Transverse colon (tissue), 4 donors: ENCODE measurements around the gene SH2D2A. TPM values are rescaled to one million over a fixed set of nuclear protein-coding genes. Genes with fewer than 3 reads are reported as not detected.

Experiments
- DNase-seq: peaks from one replicate; pipeline ENCODE4 v3.0.0-alpha.2; 2019
- H3K27ac ChIP-seq, 4 donors: fragments of 200-600 bp; sonication (generic); 2 replicates each; pipeline ENCODE4 v1.5.1; 2016 to 2018; ENCODE audit warnings: inconsistent platforms in 4 of 4
- H3K27me3 ChIP-seq: fragments of 200-600 bp; sonication (generic); 2 replicates; pipeline ENCODE4 v1.5.1; 2017; ENCODE audit warnings: inconsistent platforms
- H3K36me3 ChIP-seq, 4 donors: fragments of 200-600 bp; sonication (generic); 2 replicates each; pipeline ENCODE4 v1.5.1; 2017 to 2019; ENCODE audit warnings: inconsistent platforms in 4 of 4
- H3K4me1 ChIP-seq, 4 donors: fragments of 200-600 bp; sonication (generic); 2 replicates each; pipeline ENCODE4 v1.5.1; 2017 to 2020; ENCODE audit warnings: inconsistent platforms in 4 of 4
- H3K4me3 ChIP-seq, 4 donors: fragments of 200-600 bp; sonication (generic); 1 replicate in 1 of 4; 2 replicates in 3 of 4; pipeline versions ENCODE4 v1.5.1 to v1.6.1; 2017 to 2019; ENCODE audit warnings: inconsistent platforms in 4 of 4
- H3K9me3 ChIP-seq, 2 donors: fragments of 200-600 bp; sonication (generic); 2 replicates each; pipeline ENCODE4 v1.5.1; 2017 to 2019; ENCODE audit warnings: inconsistent platforms in 2 of 2
- EP300 ChIP-seq: sonication (generic); formaldehyde crosslinking; IDR thresholded peaks from one replicate; pipeline ENCODE4 v1.6.1; 2017; ENCODE audit warnings: antibody characterized with exemption, low read depth
- POLR2A ChIP-seq: fragments of 450-650 bp; IDR thresholded peaks from one replicate; pipeline ENCODE4 v1.6.1; 2016; ENCODE audit warnings: antibody characterized with exemption, mild to moderate bottlenecking, moderate library complexity
- POLR2AphosphoS5 ChIP-seq, 3 donors: sonication (generic); formaldehyde crosslinking; IDR thresholded peaks; one replicate each; pipeline ENCODE4 v1.6.1; 2016; ENCODE audit warnings: antibody characterized with exemption in 3 of 3
- WGBS, 2 donors: methylation state at CpG; one replicate each; pipeline ENCODE4 v1.1.5; 2018; ENCODE audit warnings: low coverage in 1 of 2; 5-methylcytosine and 5-hydroxymethylcytosine counted together
- in situ Hi-C, 4 donors: fragments of 200-750 bp; cut with MboI; loops; one replicate each; pipeline versions ENCODE4 v1.15.0 to v1.15.1; 2017; ENCODE audit warnings: low sequenced_read_pairs in 3 of 4, low pct_ligation_motif_present in 1 of 4, low pct_unique_long_range_greater_than_20kb in 1 of 4
- intact Hi-C: fragments of 100-400 bp; cut with DNase I; formaldehyde crosslinking; loops from one replicate; pipeline ENCODE4 v1.15.1; 2023; ENCODE audit warnings: low total_unique reads
- total RNA-seq, 4 donors: library from RNA; depleted of rRNA; stranded (reverse); fragments of >200 nt; gene quantifications; one replicate each; pipeline ENCODE4 v1.1.0, GENCODE V29; 2016
- TF ChIP-seq, protein P1 (sequence below), 5 experiments: fragments of 200-600 bp in 3 of 5; fragments of 450-650 bp in 2 of 5; sonication (generic) in 3 of 5; IDR thresholded peaks; 1 replicate in 2 of 5; 2 replicates in 3 of 5; pipeline ENCODE4 v1.5.1; 2016 to 2017; ENCODE audit warnings: antibody characterized with exemption in 5 of 5, inconsistent platforms in 3 of 5, mild to moderate bottlenecking in 2 of 5, moderate library complexity in 1 of 5

Gene SH2D2A
- 1 to 10 TPM in 3 of 4 donors, not detected in 1; 1.9 to 5.9 (median 3.4) TPM for total RNA-seq

DNA sequence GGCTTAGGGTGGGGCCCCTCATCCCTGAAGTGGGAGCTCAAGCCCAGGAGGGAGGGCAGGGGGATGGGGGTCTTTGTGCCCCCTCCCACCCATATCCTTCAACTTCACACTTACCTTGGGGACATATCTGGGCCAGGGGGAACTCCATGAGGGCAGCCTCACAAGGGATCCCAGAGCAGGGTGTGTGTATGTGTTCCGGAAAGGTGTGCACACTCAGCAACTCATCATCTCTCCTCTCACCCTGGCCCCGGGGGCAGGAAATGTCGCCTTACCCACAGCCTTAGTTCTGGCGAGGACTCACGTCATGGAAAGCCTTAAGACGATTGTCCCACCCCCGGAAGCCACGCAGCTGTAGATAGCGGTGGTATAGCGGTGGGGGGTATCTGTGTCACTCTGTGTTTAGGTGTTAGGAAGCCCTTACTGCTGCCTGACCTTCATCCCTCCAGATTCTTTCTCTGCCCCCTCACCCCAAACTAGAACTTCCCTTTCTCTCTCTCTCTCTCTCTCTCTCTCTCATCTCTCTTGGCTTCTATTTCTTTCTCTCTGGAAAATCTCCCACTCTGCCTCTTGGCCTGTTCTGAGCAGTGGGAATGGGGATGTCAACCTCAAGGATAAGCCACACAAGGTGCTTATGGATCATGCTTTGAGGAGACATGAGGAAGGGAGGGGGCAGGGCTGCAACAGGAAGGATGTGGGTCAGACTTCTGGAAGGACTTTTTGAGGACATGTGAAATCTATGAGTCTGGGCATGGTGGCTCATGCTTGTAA, at the start of gene SH2D2A:
TSS of gene SH2D2A (minus strand) at position 288 of the 768 bp plus-strand sequence. CDS start at position 148, 140 bp downstream.
- Histone ChIP-seq H3K27me3 (no peaks in the 10 kb centered on the region), H3K4me1 (peaks cover 6 to 22% (median 13%) of the 10 kb centered on the region in 4 donors), H3K9me3 (no peaks in the 10 kb centered on the region), H3K36me3 (no peaks in the 10 kb centered on the region), H3K27ac (peak within 1 kb of the TSS; percentile 64 to 79 (median 76)), H3K4me3 (peak within 1 kb of the TSS in 2 of 4 donors; percentile 6 to 33)
- in situ Hi-C loops (no loop called here), intact Hi-C loops (no loop called here)
- 53 to 60% methylated on average over 7 to 10 of the region's 10 CpGs for WGBS, 2 donors
- DNase-seq = peak; percentile 72
- no peak for TF ChIP-seq EP300
- TF ChIP-seq POLR2AphosphoS5 (IDR thresholded peaks at IDR 0.05) = peak; percentile 32 to 78 (median 76)
- peak; percentile 70 for TF ChIP-seq POLR2A

DNA sequence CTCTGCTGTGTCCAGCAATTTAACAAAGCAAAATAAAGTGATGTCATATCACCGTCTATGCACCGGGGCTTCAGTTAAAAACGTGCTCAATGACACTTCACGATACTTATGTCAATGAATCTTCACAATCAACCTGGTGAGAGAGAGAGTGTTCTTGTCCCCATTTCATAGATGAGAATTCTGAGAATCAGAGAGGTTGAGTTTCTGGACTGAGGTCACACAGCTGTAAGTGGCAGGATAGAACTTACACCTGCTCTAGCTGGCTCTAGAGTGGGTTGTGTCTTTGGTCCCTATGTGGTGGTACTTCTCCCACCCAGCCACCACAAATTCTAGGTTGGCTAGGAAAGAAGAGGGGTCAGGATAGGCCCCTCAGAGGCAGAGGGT, 49.2 kb upstream of the SH2D2A start:
- Histone ChIP-seq H3K27me3 (peaks cover 44% of the 10 kb centered on the region), H3K4me3 (no peak overlapping the region), H3K36me3 (no peaks in the 10 kb centered on the region), H3K27ac (no peak overlapping the region), H3K9me3 (no peaks in the 10 kb centered on the region), H3K4me1 (peaks cover 0 to 5% (median 3%) of the 10 kb centered on the region in 4 donors)
- intact Hi-C loops = no loop called here
- in situ Hi-C loops = loop anchor here in 3 of 4 donors (10.0 to 25.0 kb wide), 2 partner anchors 161 to 179 kb away; partner anchors contain the start of genes NES (in 2 of the 3) and CRABP2 (in 1 of the 3)
- TF ChIP-seq POLR2AphosphoS5 (IDR thresholded peaks at IDR 0.05) (no peak), POLR2A (no peak), EP300 (no peak)
- TF ChIP-seq, protein P1, sequence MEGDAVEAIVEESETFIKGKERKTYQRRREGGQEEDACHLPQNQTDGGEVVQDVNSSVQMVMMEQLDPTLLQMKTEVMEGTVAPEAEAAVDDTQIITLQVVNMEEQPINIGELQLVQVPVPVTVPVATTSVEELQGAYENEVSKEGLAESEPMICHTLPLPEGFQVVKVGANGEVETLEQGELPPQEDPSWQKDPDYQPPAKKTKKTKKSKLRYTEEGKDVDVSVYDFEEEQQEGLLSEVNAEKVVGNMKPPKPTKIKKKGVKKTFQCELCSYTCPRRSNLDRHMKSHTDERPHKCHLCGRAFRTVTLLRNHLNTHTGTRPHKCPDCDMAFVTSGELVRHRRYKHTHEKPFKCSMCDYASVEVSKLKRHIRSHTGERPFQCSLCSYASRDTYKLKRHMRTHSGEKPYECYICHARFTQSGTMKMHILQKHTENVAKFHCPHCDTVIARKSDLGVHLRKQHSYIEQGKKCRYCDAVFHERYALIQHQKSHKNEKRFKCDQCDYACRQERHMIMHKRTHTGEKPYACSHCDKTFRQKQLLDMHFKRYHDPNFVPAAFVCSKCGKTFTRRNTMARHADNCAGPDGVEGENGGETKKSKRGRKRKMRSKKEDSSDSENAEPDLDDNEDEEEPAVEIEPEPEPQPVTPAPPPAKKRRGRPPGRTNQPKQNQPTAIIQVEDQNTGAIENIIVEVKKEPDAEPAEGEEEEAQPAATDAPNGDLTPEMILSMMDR (IDR thresholded peaks at IDR 0.05) = no peak
- 75% methylated on average over 4 of the region's 4 CpGs; no CpG with 5 or more reads in 1 of the 2 donors for WGBS, 2 donors
- no peak for DNase-seq

DNA sequence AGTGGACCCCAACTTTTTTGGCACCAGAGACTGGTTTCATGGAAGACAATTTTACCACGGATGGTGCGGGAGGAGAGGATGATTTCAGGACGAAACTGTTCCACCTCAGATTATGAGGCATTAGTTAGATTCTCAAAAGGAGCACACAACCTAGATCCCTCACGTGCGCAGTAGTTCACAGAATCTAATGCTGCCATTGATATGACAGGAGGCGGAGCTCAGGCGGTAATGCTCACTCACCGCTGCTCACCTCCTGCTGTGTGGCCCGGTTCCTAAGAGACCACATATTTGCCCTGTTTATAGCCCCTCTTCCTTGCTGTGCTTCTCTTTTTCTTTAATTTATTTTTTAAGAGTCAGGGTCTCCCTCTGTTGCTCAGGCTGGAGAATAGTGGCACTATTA, 48.6 kb upstream of the SH2D2A start:
- TF ChIP-seq EP300 (no peak), POLR2AphosphoS5 (IDR thresholded peaks at IDR 0.05) (no peak), POLR2A (no peak)
- DNase-seq = no peak
- peaks cover 50% of the 10 kb centered on the region for H3K27me3 ChIP-seq
- H3K4me3 ChIP-seq = no peak overlapping the region
- H3K36me3 ChIP-seq = no peaks in the 10 kb centered on the region
- intact Hi-C loops (no loop called here), in situ Hi-C loops (loop anchor here in 3 of 4 donors (10.0 to 25.0 kb wide), 2 partner anchors 160 to 178 kb away; partner anchors contain the start of genes NES (in 2 of the 3) and CRABP2 (in 1 of the 3))
- H3K27ac ChIP-seq = no peak overlapping the region
- H3K9me3 ChIP-seq = no peaks in the 10 kb centered on the region
- peaks cover 3 to 11% (median 9%) of the 10 kb centered on the region in 4 donors for H3K4me1 ChIP-seq
- 73 to 85% methylated on average over 4 to 9 of the region's 9 CpGs for WGBS, 2 donors

DNA sequence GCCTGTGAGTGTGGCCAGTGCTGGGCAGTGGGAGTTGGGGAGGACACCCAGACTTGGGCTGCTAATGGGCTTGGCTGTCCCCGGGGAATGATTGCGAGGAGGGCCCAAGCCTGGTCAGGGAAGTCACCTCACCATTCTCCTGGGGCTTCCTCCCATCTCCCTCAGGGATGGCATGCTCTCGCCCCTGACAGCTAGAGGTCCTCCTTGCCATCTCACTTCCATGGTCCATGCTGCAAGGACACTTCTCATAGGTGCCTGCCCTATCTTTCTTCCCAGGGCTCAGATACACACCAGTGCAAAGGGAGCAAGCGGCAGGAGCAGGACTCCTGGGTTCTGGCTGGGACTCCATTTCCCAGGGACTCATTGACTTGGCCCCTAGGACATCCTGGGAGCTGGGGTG, 48.1 kb upstream of the SH2D2A start:
- Histone ChIP-seq H3K36me3 (no peaks in the 10 kb centered on the region), H3K4me1 (peaks cover 6 to 15% (median 14%) of the 10 kb centered on the region in 4 donors), H3K4me3 (no peak overlapping the region), H3K27ac (no peak overlapping the region), H3K9me3 (no peaks in the 10 kb centered on the region), H3K27me3 (peaks cover 55% of the 10 kb centered on the region)
- TF ChIP-seq, protein P1 (IDR thresholded peaks at IDR 0.05) = no peak
- TF ChIP-seq POLR2AphosphoS5 (IDR thresholded peaks at IDR 0.05) (no peak), EP300 (no peak), POLR2A (no peak)
- DNase-seq = no peak
- intact Hi-C loops = no loop called here
- in situ Hi-C loops = loop anchor here in 3 of 4 donors (10.0 to 25.0 kb wide), 2 partner anchors 160 to 177 kb away; partner anchors contain the start of genes NES (in 2 of the 3) and CRABP2 (in 1 of the 3)
- WGBS, 2 donors = 85% methylated on average over 4 of the region's 4 CpGs; no CpG with 5 or more reads in 1 of the 2 donors

DNA sequence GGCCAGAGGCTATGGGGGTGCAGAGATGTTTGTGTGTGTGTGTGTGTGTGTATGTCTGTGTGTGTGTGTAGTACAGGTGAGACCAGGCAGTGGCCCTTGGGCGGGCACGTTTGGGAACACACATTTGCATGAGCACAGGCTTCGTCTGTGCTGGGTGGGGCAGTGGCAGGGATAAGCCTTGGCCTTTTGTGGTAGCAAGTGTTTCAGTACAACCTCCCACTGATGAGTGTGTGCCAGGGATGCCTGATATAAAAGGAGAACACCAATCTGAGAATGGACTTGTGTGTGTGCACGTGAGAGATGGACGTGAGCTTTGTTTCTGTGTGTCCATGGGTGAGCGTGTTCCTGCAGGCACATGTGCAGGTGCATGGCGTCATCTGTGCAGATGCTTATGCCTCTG, 47.0 kb upstream of the SH2D2A start:
- DNase-seq = no peak
- Histone ChIP-seq H3K4me1 (peaks cover 14 to 26% (median 24%) of the 10 kb centered on the region in 4 donors), H3K27ac (no peak overlapping the region), H3K9me3 (no peaks in the 10 kb centered on the region), H3K27me3 (peaks cover 67% of the 10 kb centered on the region), H3K36me3 (no peaks in the 10 kb centered on the region), H3K4me3 (no peak overlapping the region)
- in situ Hi-C loops (loop anchor here in 3 of 4 donors (10.0 to 25.0 kb wide), 2 partner anchors 159 to 176 kb away; partner anchors contain the start of genes NES (in 2 of the 3) and CRABP2 (in 1 of the 3)), intact Hi-C loops (no loop called here)
- TF ChIP-seq EP300 (no peak), POLR2A (no peak), POLR2AphosphoS5 (IDR thresholded peaks at IDR 0.05) (no peak)
- TF ChIP-seq, protein P1 (IDR thresholded peaks at IDR 0.05) = no peak
- 65% methylated on average over 7 of the region's 7 CpGs; no CpG with 5 or more reads in 1 of the 2 donors for WGBS, 2 donors
